GM21381 (cell line): ENCODE data around the gene GPRIN1.

ENCODE experiments used
- ATAC-seq: cut with Tn5 transposase; IDR thresholded peaks from one replicate; pipeline ENCODE4 v1.9.1; 2021; ENCODE audit warnings: mild to moderate bottlenecking, moderate library complexity; ENCODE audit not compliant: unreplicated experiment

The GPRIN1 gene

GRCh38 chr5:176625512-176625911 is 15.6 kb upstream of the GPRIN1 start:
- ATAC-seq: no peak

- no peak for ATAC-seq
Measured at GRCh38 chr5:176624938-176625337, 15.0 kb upstream of the GPRIN1 start.

- ATAC-seq: no peak
Measured at GRCh38 chr5:176624142-176624541, 14.2 kb upstream of the GPRIN1 start.

- no peak for ATAC-seq
Measured at GRCh38 chr5:176621661-176622079, 11.7 kb upstream of the GPRIN1 start.

- no peak for ATAC-seq
Measured at GRCh38 chr5:176620333-176620981, 10.5 kb upstream of the GPRIN1 start.

GRCh38 chr5:176619569-176620332 is 9.8 kb upstream of the GPRIN1 start:
- ATAC-seq: no peak

- peak; percentile 79 for ATAC-seq
Measured at GRCh38 chr5:176619203-176619568, 9.2 kb upstream of the GPRIN1 start.

- ATAC-seq: no peak
Measured at GRCh38 chr5:176618783-176619182, 8.8 kb upstream of the GPRIN1 start.

- ATAC-seq: no peak
Measured at GRCh38 chr5:176616511-176616910, 6.6 kb upstream of the GPRIN1 start.

GRCh38 chr5:176614805-176615478 is 5.0 kb upstream of the GPRIN1 start:
- ATAC-seq: no peak

GRCh38 chr5:176612855-176613254 is 2.9 kb upstream of the GPRIN1 start:
- ATAC-seq: no peak

- ATAC-seq: no peak
Measured at GRCh38 chr5:176612008-176612407, 2.1 kb upstream of the GPRIN1 start.

- no peak for ATAC-seq
Measured at GRCh38 chr5:176611435-176611834, 1.5 kb upstream of the GPRIN1 start.

- ATAC-seq: peak; percentile 6
Measured at GRCh38 chr5:176610435-176610773, 448 bp upstream of the GPRIN1 start.

- peak; percentile 5 for ATAC-seq
Measured at GRCh38 chr5:176608937-176609723, 826 bp downstream of the GPRIN1 start.

GRCh38 chr5:176608142-176608705 is 1.7 kb downstream of the GPRIN1 start:
- no peak for ATAC-seq

- no peak for ATAC-seq
Measured at GRCh38 chr5:176606875-176607274, 3.1 kb downstream of the GPRIN1 start.

GRCh38 chr5:176606032-176606431 is 3.9 kb downstream of the GPRIN1 start:
- ATAC-seq: no peak

GRCh38 chr5:176603091-176603490 is 6.9 kb downstream of the GPRIN1 start:
- no peak for ATAC-seq

GRCh38 chr5:176601901-176602482 is 8.0 kb downstream of the GPRIN1 start:
- ATAC-seq: no peak
